HL-60/S4 treated with retinoic acid at 250 ng/mL for 4 days and 3 days (cell line): Measurements from ENCODE around the gene NAB2.
"Not testable (repeated sequence)": the region's sequence is repeated elsewhere in the genome, so short reads cannot be mapped to it uniquely, and the experiment has no call there.

ENCODE experiments used
- in situ Hi-C: fragments of 300-500 bp; cut with MboI; formaldehyde crosslinking; loops from 2 replicates; pipeline ENCODE4 v1.7.0; 2022; ENCODE audit warnings: low sequenced_read_pairs

The NAB2 gene

DNA sequence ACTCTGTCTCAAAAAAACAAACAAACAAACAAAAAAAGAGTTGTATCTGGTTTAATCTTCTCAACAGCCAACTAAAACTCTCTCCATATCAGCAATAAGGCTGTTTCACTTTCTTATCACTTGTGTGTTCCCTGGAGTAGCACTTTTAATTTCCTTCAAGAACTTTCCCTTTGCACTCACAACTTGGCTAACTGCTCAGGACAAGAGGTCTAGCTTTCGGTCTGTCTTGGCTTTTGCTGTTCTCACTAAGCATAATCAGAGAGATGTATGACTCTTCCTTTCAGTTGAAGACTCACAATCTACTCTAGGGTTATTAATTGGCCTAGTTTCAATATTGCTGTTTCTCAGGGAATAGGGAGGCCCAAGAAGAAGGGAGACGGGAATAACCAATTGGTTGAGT, 22.7 kb upstream of the NAB2 start:
- in situ Hi-C loops, result no loop called here

- in situ Hi-C loops, result no loop called here
Measured at GRCh38 chr12:57069523-57069922, 19.4 kb upstream of the NAB2 start.

DNA sequence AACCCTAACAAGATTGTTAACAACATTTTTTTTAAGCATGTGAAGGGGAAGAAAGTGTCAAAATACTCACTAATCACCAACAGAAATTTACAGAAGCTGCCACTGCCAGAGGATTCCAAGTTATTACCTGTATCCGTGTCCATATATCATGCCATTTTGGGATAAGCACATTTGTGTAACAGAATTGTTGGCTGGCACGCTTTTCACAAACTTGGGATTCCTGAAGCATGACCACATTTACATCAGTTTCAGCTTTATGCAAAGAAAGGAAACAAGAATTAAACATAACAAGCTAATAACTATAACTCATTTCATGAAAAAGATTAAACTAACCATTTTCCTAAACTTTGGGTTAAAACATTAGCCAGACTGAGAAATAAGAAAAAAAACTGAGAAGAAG, 16.3 kb upstream of the NAB2 start:
- in situ Hi-C loops, result no loop called here

DNA sequence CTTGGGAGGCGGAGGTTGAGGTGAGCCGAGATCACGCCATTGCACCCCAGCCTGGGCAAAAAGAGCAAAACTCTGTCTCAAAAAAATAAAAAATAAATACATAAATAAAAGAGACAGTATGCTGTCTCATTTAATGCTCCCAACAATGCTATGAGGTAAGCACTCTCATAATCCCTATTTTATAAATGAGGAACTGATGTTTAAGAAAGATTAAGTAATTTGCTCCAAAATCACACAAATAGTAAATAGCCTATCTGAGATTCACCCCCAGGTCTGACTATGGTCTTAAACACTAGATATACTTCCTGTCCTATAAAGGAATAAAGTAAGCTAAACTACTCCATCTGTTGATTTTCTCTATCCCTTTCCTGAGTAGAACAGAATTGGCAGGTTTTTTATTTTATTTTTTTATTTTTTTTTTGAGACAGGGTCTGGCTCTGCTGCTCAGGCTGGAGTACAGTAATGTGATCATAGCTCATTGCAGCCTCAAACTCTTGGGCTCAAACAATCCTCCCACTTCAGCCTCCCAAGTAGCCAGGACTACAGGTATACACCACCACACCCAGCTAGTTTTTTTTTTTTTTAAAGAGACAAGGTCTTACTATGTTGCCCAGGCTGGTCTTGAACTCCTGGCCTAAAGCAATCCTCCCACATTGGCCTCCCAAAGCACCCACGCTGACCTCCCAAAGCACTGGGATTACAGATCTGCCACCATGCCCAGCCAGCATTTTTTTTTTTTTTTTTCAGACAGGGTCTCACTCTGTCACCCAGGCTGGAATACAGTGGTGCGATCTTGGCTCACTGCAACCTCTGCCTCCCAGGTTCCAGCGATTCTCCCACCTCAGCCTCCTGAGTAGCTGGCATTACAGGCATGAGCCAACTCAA, 15.1 kb upstream of the NAB2 start:
- in situ Hi-C loops, result not testable (repeated sequence)

DNA sequence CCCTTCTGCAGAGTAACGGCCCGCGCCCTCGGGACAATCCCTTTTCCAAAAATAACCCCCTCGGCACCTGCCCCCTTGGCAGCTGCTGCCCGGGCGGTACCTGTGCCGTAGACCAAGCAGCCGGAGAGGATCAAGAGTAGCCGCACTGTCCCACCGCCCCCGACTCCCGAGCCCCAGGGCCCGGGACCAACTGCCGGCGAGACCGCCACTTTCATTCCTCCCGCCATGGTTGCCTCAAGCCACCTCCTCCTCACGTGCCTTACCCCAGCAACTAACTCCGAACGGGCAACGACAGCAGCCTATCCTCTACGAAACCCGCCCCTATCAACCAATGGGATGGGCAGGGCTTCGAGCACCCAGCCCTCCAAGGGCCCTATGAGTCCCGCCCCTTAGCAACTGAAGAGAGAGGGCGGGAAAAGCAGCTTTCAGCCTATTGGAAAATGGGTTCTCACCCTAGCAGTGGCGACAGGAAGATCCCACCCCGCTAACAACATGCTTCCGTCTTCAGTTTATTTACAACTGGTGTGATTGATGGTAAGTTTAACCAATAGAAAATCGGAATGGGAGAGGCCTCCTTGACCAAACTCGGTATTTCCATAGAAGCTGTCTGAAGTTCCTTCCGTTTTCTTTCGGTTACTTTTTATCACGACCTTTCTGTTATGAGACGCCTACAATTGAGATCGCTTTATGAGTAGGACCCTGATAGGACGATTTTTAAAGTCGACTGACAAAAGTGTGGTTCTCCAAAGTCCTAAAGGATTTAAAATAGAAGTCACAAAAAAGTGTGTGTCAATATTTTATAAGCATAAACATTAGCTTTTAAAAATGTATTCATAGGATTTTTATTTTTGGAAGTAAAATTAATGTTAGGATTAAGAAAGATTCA, 10.2 kb upstream of the NAB2 start, which contains the start of gene NEMP1:
Gene NEMP1, minus strand, starts transcription at position 273 of the 886 bp plus-strand sequence. Its CDS starts 46 bp downstream, at position 227.
- in situ Hi-C loops, result no loop called here

GRCh38 chr12:57079821-57080220, 9.1 kb upstream of the NAB2 start:
- in situ Hi-C loops, result no loop called here

- in situ Hi-C loops, result no loop called here
Measured at GRCh38 chr12:57080855-57081254, 8.1 kb upstream of the NAB2 start.

- in situ Hi-C loops, result no loop called here
Measured at GRCh38 chr12:57085999-57086492, 2.9 kb upstream of the NAB2 start.

- in situ Hi-C loops, result no loop called here
Measured at GRCh38 chr12:57086493-57087009, 2.4 kb upstream of the NAB2 start.

DNA sequence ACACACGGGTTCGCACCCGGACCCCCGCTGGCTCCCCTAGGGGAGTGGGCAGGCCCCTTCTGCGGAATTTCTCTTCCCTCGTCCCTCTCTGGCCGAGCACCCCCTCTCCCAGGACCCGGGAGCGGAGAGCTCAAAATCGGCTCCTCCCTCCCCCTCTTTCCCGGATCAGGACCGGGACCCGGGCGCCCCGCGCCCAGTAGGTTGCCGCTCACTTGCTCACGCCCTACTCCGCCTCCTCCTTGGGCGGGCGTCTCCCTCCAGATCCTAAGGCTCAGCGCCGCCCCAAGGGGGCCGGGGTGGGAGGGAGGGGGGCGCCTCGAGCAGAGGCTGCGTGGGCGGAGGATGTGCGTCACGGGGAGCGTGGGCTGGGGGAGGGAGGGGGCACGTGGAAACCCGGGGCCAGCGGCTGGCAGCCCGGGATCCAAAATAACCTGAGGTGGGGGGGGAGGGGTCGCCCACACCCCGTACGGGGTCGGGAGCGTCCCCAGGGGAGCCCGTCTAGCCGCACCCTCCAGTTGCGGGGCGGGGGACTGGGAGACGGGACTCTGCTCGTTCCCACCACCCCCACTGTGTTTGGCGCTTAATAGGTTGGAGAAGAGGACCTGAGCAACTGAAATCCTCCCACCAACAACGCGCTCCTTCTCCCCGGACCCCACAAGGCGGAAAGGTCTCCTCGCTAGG, 1.8 kb upstream of the NAB2 start:
- in situ Hi-C loops, result no loop called here

DNA sequence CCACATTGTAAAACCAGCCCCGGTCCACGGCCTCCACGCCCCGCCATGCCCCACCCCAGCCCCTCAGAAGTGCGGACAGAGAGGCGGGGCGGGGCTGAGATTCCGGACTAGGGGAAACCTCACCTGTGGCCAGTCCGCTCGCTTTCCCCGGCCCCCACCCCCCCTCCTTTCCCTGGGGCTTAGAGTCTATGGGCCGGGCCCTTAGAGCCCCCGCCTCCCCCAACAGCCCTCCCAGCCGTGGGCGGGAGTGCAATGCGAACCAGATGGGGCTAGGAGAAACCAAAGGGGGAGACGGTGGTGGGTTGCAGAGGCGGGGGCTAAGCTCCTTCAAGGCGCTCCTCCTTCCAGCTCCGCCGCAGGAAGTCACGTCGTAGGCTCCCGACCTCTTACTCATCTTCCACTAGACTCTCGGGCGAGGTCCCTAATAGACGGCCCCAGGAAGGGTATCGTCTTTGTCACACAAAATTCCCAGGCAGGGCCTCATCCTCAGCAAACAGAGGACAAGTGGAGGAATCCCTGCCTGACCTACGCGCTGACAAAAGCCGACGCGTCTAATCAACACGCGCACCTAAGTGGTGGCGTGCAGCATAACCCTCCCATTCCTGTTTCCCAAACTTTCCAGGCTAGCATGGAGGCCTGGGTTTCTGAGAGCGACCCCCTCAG, 1.1 kb upstream of the NAB2 start:
- in situ Hi-C loops, result no loop called here

DNA sequence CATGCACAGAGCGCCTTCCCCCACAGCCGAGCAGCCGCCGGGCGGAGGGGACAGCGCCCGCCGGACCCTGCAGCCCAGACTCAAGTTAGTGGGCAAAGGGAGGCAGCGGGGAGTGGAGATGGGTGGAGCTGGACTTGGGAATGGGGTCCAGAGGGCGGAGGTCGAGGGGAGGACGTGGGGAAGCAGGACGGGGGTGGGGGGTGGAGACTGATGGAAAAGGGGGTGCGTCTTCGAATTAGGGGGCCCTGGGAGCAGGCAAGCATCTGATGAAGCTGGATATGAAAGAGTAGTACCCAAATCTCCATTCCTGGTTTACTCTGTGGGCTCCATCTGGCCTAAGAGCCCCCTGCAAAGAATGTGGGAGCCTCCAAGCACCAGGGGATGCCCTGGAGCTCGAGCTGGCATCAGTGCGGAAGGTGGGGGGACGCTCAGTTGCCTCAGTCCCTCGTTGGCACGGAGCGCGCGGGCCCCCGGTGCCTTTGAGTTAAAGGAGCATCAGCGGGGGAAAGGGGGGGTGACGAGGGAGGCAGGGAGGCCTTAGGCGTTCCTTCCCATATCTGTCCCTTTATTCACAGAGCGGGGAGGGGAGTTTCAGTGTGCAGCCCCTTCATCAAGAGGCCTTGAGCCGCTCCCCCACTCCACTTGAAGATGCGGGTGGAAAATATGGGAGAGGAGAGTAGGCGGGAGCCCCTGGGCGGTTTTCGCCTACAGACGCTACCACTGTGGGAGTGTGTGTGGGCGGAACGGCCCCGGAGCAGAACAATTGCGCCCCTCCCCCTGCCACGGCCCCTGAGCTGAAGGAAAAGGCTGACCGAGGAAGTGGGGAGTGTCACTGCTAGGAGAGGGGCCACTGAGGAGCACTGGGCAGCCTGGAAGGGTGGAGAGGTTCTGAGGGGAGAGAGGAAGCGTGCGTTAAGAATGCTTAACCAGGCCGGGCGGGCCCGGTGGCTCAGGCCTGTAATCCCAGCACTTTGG, 644 bp downstream of the NAB2 start:
- in situ Hi-C loops, result no loop called here

DNA sequence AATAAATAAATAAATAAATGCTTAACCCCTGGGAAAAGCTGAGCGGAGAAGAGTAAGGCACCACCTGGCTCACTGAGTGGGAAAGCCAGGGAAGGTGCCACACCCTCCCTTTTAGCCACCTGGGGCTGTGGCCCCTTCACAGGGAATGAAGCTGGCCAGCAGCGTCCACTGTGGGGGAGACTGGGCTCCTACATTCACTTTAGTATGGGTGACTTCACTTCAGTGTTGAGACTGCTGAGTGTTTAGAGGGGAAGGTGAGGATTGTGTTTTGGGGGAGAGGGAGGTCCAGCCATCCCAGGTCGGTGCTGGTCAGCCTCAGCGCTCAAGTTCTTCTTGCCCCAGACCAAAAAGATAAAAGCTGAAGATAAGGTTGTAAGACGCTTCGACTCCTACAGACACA, 1.6 kb downstream of the NAB2 start:
- in situ Hi-C loops, result no loop called here

DNA sequence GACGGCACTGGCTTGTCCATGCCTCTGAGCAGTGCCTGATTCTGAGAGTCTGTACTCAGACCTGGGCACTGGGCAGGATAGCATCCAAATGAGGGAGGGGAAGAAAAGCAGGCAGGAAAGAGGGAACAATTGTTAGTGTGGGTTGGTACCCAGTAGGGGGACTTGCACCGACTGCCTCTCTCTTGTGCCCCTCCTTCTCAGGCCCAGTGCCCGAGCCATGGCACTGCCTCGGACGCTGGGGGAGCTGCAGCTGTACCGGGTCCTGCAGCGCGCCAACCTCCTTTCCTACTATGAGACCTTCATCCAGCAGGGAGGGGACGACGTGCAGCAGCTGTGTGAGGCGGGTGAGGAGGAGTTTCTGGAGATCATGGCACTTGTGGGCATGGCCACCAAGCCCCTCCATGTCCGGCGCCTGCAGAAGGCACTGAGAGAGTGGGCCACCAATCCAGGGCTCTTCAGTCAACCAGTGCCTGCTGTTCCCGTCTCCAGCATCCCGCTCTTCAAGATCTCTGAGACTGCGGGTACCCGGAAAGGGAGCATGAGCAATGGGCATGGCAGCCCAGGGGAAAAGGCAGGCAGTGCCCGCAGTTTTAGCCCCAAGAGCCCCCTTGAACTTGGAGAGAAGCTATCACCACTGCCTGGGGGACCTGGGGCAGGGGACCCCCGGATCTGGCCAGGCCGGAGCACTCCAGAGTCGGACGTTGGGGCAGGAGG, 2.2 kb downstream of the NAB2 start:
- in situ Hi-C loops, result no loop called here

DNA sequence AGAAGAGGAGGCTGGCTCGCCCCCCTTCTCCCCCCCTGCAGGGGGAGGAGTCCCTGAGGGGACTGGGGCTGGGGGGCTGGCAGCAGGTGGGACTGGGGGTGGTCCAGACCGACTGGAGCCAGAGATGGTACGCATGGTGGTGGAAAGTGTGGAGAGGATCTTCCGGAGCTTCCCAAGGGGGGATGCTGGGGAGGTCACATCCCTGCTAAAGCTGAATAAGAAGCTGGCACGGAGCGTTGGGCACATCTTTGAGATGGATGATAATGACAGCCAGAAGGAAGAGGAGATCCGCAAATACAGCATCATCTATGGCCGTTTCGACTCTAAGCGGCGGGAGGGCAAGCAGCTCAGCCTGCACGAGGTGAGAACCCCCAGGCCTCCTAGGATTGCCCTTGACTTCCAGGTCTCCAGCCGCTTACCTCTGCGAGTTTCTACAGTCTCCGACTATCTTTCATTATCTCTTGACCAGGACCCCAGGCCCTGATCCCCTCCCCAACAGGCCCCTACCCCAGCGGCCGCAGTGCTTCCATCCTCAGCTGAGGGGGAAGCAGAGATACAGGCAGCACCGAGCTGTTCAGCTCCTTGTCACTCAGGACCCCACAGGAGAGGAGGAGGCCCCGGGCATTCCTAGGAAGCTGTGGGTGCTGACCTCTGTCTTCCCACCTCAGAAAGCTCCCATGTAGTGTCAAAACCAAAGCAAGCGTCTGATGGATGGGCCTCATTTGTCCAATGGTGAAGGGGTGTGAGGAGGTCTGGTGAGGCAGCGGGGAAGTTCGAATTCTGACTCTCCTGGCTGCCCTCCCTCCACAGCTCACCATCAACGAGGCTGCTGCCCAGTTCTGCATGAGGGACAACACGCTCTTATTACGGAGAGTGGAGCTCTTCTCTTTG, 3.0 kb downstream of the NAB2 start:
- in situ Hi-C loops, result no loop called here

GRCh38 chr12:57092529-57092862, 3.6 kb downstream of the NAB2 start:
- in situ Hi-C loops, result no loop called here

DNA sequence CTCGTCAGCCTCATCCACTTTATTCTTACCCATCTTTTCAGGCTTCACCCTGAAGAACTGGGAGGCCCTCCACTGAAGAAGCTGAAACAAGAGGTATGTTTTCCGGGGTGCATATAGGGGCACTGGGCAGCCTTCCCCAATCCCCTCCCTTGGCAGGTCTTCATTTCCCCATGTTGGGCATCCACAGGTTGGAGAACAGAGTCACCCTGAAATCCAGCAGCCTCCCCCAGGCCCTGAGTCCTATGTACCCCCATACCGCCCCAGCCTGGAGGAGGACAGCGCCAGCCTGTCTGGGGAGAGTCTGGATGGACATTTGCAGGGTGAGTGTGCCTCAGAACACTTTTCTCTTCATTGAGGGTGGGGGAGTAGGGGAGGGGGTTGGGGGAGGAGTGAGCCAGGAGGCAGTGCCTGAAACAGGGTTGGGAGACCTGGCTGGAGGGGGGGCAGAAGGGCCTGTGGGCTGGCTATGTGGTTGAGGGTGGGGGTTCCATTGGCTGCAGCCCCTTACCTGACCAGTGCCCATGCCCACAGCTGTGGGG, 4.0 kb downstream of the NAB2 start:
- in situ Hi-C loops, result no loop called here
